IMR-90 (cell line): Measurements from ENCODE around the gene RASSF4. TPM values are rescaled to one million over a fixed set of nuclear protein-coding genes. Genes with fewer than 3 reads are reported as not detected.

Experiments
- ATAC-seq: fragments of 200-7000 bp; cut with Tn5 transposase; 2 replicates; pipeline ENCODE4 v1.9.1; 2020; ENCODE audit warnings: low read depth, mild to moderate bottlenecking, moderate library complexity
- BruUV-seq: library from RNA; stranded (reverse); fragments of 400-500 nt; replicated peaks from 2 replicates; lab custom pipeline; 2021; lab: Mats Ljungman, UMichigan
- CTCF ChIA-PET: fragments of 300-600 bp; formaldehyde crosslinking; extraction: SDS; loops from one replicate; lab custom pipeline; 2021; ENCODE audit warnings: antibody characterized with exemption; lab: Yijun Ruan, JAX
- POLR2A ChIA-PET: fragments of 300-600 bp; sonication (Branson Sonifier 250); formaldehyde crosslinking; loops from one replicate; lab custom pipeline; 2022; ENCODE audit warnings: antibody characterized with exemption; ENCODE audit not compliant: unreplicated experiment; lab: Charles Lee
- DNase-seq: peaks from one replicate; pipeline ENCODE4 v3.0.0; 2013
- H2AFZ ChIP-seq: replicated peaks from 2 replicates; pipeline ENCODE3; 2013; ENCODE audit warnings: low read length, mild to moderate bottlenecking; ENCODE audit not compliant: poor library complexity
- H2AK5ac ChIP-seq: 2 replicates; pipeline ENCODE4 v1.6.1; 2013; ENCODE audit warnings: low read depth, low read length, inconsistent platforms
- H2AK9ac ChIP-seq: replicated peaks from 2 replicates; pipeline ENCODE3; 2013; ENCODE audit warnings: mild to moderate bottlenecking, low read depth, low read length, moderate library complexity; ENCODE audit not compliant: poor library complexity
- H2BK120ac ChIP-seq: 2 replicates; pipeline ENCODE4 v1.6.1; 2013; ENCODE audit warnings: low read depth, low read length, inconsistent platforms
- H2BK15ac ChIP-seq: 3 replicates; pipeline ENCODE4 v1.6.1; 2013; ENCODE audit warnings: low read depth, low read length, inconsistent platforms
- H2BK20ac ChIP-seq: 2 replicates; pipeline ENCODE4 v1.6.1; 2013; ENCODE audit warnings: low read depth, mild to moderate bottlenecking, inconsistent platforms, low read length, moderate library complexity
- H2BK5ac ChIP-seq: 2 replicates; pipeline ENCODE4 v1.6.1; 2013; ENCODE audit warnings: mild to moderate bottlenecking, low read depth, low read length, inconsistent platforms; ENCODE audit not compliant: poor library complexity, severe bottlenecking
- H3K14ac ChIP-seq: replicated peaks from 2 replicates; pipeline ENCODE4 v1.6.1; 2013; ENCODE audit warnings: low read depth, low read length, inconsistent platforms
- H3K18ac ChIP-seq: 2 replicates; pipeline ENCODE4 v1.6.1; 2013; ENCODE audit warnings: low read depth, low read length, control low read depth
- H3K23ac ChIP-seq: 2 replicates; pipeline ENCODE4 v1.6.1; 2013; ENCODE audit warnings: low read depth, low read length, inconsistent platforms
- H3K27ac ChIP-seq: 2 replicates; pipeline ENCODE4 v1.5.1; 2013; ENCODE audit warnings: mild to moderate bottlenecking, control low read depth, low read length; ENCODE audit not compliant: insufficient read depth
- H3K27me3 ChIP-seq: 2 replicates; pipeline ENCODE4 v1.6.1; 2013; ENCODE audit warnings: low read length; ENCODE audit not compliant: control insufficient read depth, insufficient read depth
- H3K36me3 ChIP-seq: 2 replicates; pipeline ENCODE4 v1.6.1; 2013; ENCODE audit warnings: low read length, mixed read lengths; ENCODE audit not compliant: control insufficient read depth, insufficient read depth
- H3K4ac ChIP-seq: 2 replicates; pipeline ENCODE4 v1.6.1; 2013; ENCODE audit warnings: low read depth, low read length, inconsistent platforms
- H3K4me1 ChIP-seq: 2 replicates; pipeline ENCODE4 v1.6.1; 2013; ENCODE audit warnings: low read length, mixed read lengths; ENCODE audit not compliant: control insufficient read depth, insufficient read depth
- H3K4me2 ChIP-seq: 2 replicates; pipeline ENCODE4 v1.6.1; 2013; ENCODE audit warnings: low read depth, mild to moderate bottlenecking, control low read depth, low read length, moderate library complexity
- H3K4me3 ChIP-seq: 2 replicates; pipeline ENCODE4 v1.5.1; 2013; ENCODE audit warnings: low read depth, mild to moderate bottlenecking, control low read depth, low read length, moderate library complexity; ENCODE audit not compliant: insufficient read depth
- H3K56ac ChIP-seq: 2 replicates; pipeline ENCODE4 v1.6.1; 2013; ENCODE audit warnings: low read length, inconsistent platforms; ENCODE audit not compliant: insufficient read depth; ENCODE audit errors: extremely low read depth
- H3K79me1 ChIP-seq, 2 experiments: 2 replicates each; pipeline ENCODE4 v1.6.1; 2013; ENCODE audit warnings: low read length in 2 of 2, inconsistent platforms in 1 of 2, low read depth in 1 of 2
- H3K9ac ChIP-seq: 2 replicates; pipeline ENCODE4 v1.6.1; 2013; ENCODE audit warnings: low read depth, low read length, control low read depth
- H3K9me1 ChIP-seq: 2 replicates; pipeline ENCODE4 v1.6.1; 2013; ENCODE audit warnings: low read length, inconsistent platforms; ENCODE audit not compliant: insufficient read depth
- H3K9me3 ChIP-seq: 2 replicates; pipeline ENCODE4 v1.6.1; 2013; ENCODE audit warnings: low read length; ENCODE audit not compliant: control insufficient read depth, insufficient read depth
- H4K20me1 ChIP-seq: 2 replicates; pipeline ENCODE4 v1.6.1; 2013; ENCODE audit warnings: low read length, inconsistent platforms; ENCODE audit not compliant: insufficient read depth
- H4K5ac ChIP-seq: 2 replicates; pipeline ENCODE4 v1.6.1; 2013; ENCODE audit warnings: mild to moderate bottlenecking, low read depth, low read length, control low read depth
- H4K8ac ChIP-seq, 2 experiments: 2 replicates each; pipeline ENCODE4 v1.6.1; 2013; ENCODE audit warnings: low read depth in 2 of 2, low read length in 2 of 2, control low read depth in 1 of 2, inconsistent platforms in 1 of 2
- H4K91ac ChIP-seq: 2 replicates; pipeline ENCODE4 v1.6.1; 2013; ENCODE audit warnings: low read depth, low read length, inconsistent platforms; ENCODE audit not compliant: insufficient read depth
- ELK1 ChIP-seq: fragments of 150-350 bp; IDR thresholded peaks from 2 replicates; pipeline ENCODE4 v1.6.1; 2016; ENCODE audit warnings: low read depth, mild to moderate bottlenecking, low read length, moderate library complexity, borderline replicate concordance
- RFX5 ChIP-seq: IDR thresholded peaks from 2 replicates; pipeline ENCODE4 v1.8.0; 2012; ENCODE audit warnings: low read depth, mild to moderate bottlenecking, low read length, moderate library complexity
- WGBS, 2 experiments: methylation state at CpG; one replicate each; pipeline versions ENCODE4 v1.1.5 to v1.1.7; 2013; ENCODE audit warnings: missing lambda C conversion rate in 2 of 2; ENCODE audit not compliant: insufficient read length in 1 of 2; ENCODE audit errors: extremely low coverage in 2 of 2; 5-methylcytosine and 5-hydroxymethylcytosine counted together
- dilution Hi-C: fragments of 300-500 bp; cut with HindIII; formaldehyde crosslinking; loops from one replicate; pipeline ENCODE4 v1.14.3; 2018; ENCODE audit warnings: low sequenced_read_pairs; ENCODE audit not compliant: unreplicated experiment
- in situ Hi-C: fragments of 300-500 bp; cut with MboI; formaldehyde crosslinking; loops from 3 replicates; pipeline ENCODE4 v1.14.3; 2019; ENCODE audit warnings: low sequenced_read_pairs, inconsistent platforms, mixed read lengths
- intact Hi-C: fragments of 100-400 bp; cut with micrococcal nuclease; formaldehyde crosslinking; loops from 2 replicates; pipeline ENCODE4 v1.10.0; 2022
- polyA plus RNA-seq, 3 experiments: library from polyadenylated mRNA; depleted of rRNA; stranded (reverse); fragments of >200 nt; gene quantifications; 2 replicates each; pipeline ENCODE4 v1.2.3, GENCODE V29; 2012; ENCODE audit warnings: low replicate concordance in 1 of 3
- total RNA-seq: library from RNA; depleted of rRNA; stranded (reverse); fragments of >200 nt; gene quantifications from 2 replicates; pipeline ENCODE4 v1.2.3, GENCODE V29; 2012

The RASSF4 gene
- total and polyA plus RNA-seq, 2 of the 4 experiments (the other 2 are of a cell fraction) = 5.9 to 8.6 TPM

- BruUV-seq = no TSS peak
- Histone ChIP-seq H2AFZ (no peak overlapping the region), H4K20me1 (no peaks in the 10 kb centered on the region), H3K23ac (no peak overlapping the region), H3K4ac (no peak overlapping the region), H3K14ac (no peak overlapping the region), H3K9me3 (peaks cover 3% of the 10 kb centered on the region; the same call in 1 of the 2 replicates), H3K4me2 (no peak overlapping the region), H3K27me3 (peaks cover 41% of the 10 kb centered on the region), H3K36me3 (no peaks in the 10 kb centered on the region), H2BK5ac (no peak overlapping the region), H3K27ac (no peak overlapping the region), H3K4me1 (no peaks in the 10 kb centered on the region), H3K56ac (no peak overlapping the region), H2BK20ac (no peak overlapping the region), H3K79me1 (no peaks in the 10 kb centered on the region), H3K9me1 (no peaks in the 10 kb centered on the region), H4K91ac (no peak overlapping the region), H4K8ac (no peak overlapping the region), H2BK15ac (no peak overlapping the region), H4K5ac (no peak overlapping the region), H3K9ac (no peak overlapping the region), H2AK9ac (no peak overlapping the region), H3K18ac (no peak overlapping the region), H2AK5ac (no peak overlapping the region), H2BK120ac (no peak overlapping the region), H3K4me3 (no peak overlapping the region)
- TF ChIP-seq RFX5 (no peak), ELK1 (no peak)
- WGBS, 2 experiments = 40% methylated on average over 1 of the region's 3 CpGs; no CpG with 5 or more reads in 1 of the 2 experiments
- ChIA-PET POLR2A (no interaction called here), CTCF (no interaction called here)
- dilution Hi-C loops = no loop called here
- ATAC-seq = no peak
- intact Hi-C loops = no loop called here
- in situ Hi-C loops = no loop called here
- DNase-seq = no peak
These were observed 41.8 kb upstream of the RASSF4 start for GRCh38 chr10:44917848-44918247.
